K562 (cell line): ENCODE data around the gene KCTD16. TPM values are rescaled to one million over a fixed set of nuclear protein-coding genes. Genes with fewer than 3 reads are reported as not detected.
A peak's percentile ranks its signal among the peaks of the same experiment; 100 is the strongest.

Source experiments
- ATAC-seq: fragments of 200-7000 bp; cut with Tn5 transposase; 3 replicates; pipeline ENCODE4 v1.9.1; 2020; ENCODE audit warnings: moderate library complexity
- BruUV-seq: library from RNA; stranded (reverse); fragments of 400-500 nt; replicated peaks from 2 replicates; lab custom pipeline; 2021; lab: Mats Ljungman, UMichigan
- CTCF ChIA-PET: fragments of 300-600 bp; formaldehyde crosslinking; extraction: SDS; loops from one replicate; lab custom pipeline; 2021; ENCODE audit warnings: low intra/inter-chr PET ratio; lab: Yijun Ruan, JAX
- POLR2A ChIA-PET: fragments of 300-600, 350-650 bp; sonication (Branson Sonifier 250); formaldehyde crosslinking; extraction: SDS; loops from one replicate; lab custom pipeline; 2021; ENCODE audit warnings: antibody characterized with exemption, inconsistent platforms; lab: Yijun Ruan, JAX
- DNase-seq, 4 experiments: peaks; one replicate each; pipeline versions ENCODE4 v3.0.0 to v3.0.0-alpha.2; 2011 to 2018; ENCODE audit warnings: low spot score in 3 of 4, mixed read lengths in 3 of 4; ENCODE audit errors: extremely low read depth in 1 of 4
- FAIRE-seq: peaks from 2 replicates; lab custom pipeline; 2011; peaks lifted over from hg19 to GRCh38; lab: Jason Lieb, UNC
- H2AFZ ChIP-seq: 2 replicates; pipeline ENCODE4 v1.6.0; 2011; ENCODE audit warnings: low read depth, low read length, control low read depth, inconsistent platforms
- H3K27ac ChIP-seq: fragments of 200-600 bp; 3 replicates; pipeline ENCODE4 v1.8.0; 2011; ENCODE audit warnings: low read depth, mild to moderate bottlenecking, control low read depth, inconsistent platforms, low read length, moderate library complexity, mixed read lengths; ENCODE audit errors: extremely low read depth
- H3K27me3 ChIP-seq, 2 experiments: fragments of 300-600 bp in 1 of 2; 2 replicates in 1 of 2; 3 replicates in 1 of 2; pipeline versions ENCODE4 v1.6.0 to v1.8.0; 2011; ENCODE audit warnings: inconsistent platforms in 2 of 2, low read length in 2 of 2, mild to moderate bottlenecking in 1 of 2, mixed read lengths in 1 of 2, moderate library complexity in 1 of 2; ENCODE audit not compliant: control insufficient read depth in 2 of 2, insufficient read depth in 2 of 2
- H3K36me3 ChIP-seq: fragments of 300-600 bp; 3 replicates; pipeline ENCODE4 v1.8.0; 2011; ENCODE audit warnings: mild to moderate bottlenecking, low read length, inconsistent platforms; ENCODE audit not compliant: control insufficient read depth, insufficient read depth
- H3K4me1 ChIP-seq, 2 experiments: fragments of 200-600 bp in 1 of 2; replicated peaks in 1 of 2; 2 replicates in 1 of 2; 3 replicates in 1 of 2; pipeline versions ENCODE4 v1.5.1 to v1.8.0; 2011; ENCODE audit warnings: inconsistent platforms in 2 of 2, low read length in 2 of 2, mild to moderate bottlenecking in 1 of 2, mixed read lengths in 1 of 2, moderate library complexity in 1 of 2; ENCODE audit not compliant: control insufficient read depth in 2 of 2, insufficient read depth in 2 of 2
- H3K4me2 ChIP-seq: 2 replicates; pipeline ENCODE4 v1.6.1; 2011; ENCODE audit warnings: low read length, control low read depth, inconsistent platforms, mixed read lengths; ENCODE audit not compliant: insufficient read depth
- H3K4me3 ChIP-seq: fragments of 200-600 bp; sonication (generic), shearing (Covaris generic); 2 replicates; pipeline ENCODE4 v1.5.1; 2016; ENCODE audit warnings: control low read depth, inconsistent platforms
- H3K79me2 ChIP-seq: fragments of 200-600 bp; 3 replicates; pipeline ENCODE4 v1.8.0; 2011; ENCODE audit warnings: low read length, inconsistent platforms; ENCODE audit not compliant: control insufficient read depth, insufficient read depth
- H3K9ac ChIP-seq, 2 experiments: 2 replicates each; pipeline versions ENCODE4 v1.6.0 to v1.6.1; 2011; ENCODE audit warnings: low read depth in 2 of 2, low read length in 2 of 2, control low read depth in 1 of 2, inconsistent platforms in 1 of 2, mild to moderate bottlenecking in 1 of 2, mixed read lengths in 1 of 2; ENCODE audit not compliant: insufficient read depth in 1 of 2
- H3K9me1 ChIP-seq: one replicate; pipeline ENCODE4 v1.6.0; 2011; ENCODE audit warnings: inconsistent platforms, mild to moderate bottlenecking, low read length, moderate library complexity; ENCODE audit not compliant: control insufficient read depth, insufficient read depth
- H3K9me3 ChIP-seq: replicated peaks from 2 replicates; pipeline ENCODE4 v1.5.1; 2011; ENCODE audit warnings: low read depth, low read length, inconsistent platforms; ENCODE audit not compliant: control insufficient read depth, insufficient read depth
- H4K20me1 ChIP-seq: replicated peaks from 2 replicates; pipeline ENCODE4 v1.6.1; 2011; ENCODE audit warnings: low read length, inconsistent platforms, mixed read lengths; ENCODE audit not compliant: control insufficient read depth, insufficient read depth
- C11orf30 ChIP-seq: fragments of 450-650 bp; IDR thresholded peaks from 2 replicates; pipeline ENCODE4 v1.6.1; 2016; ENCODE audit warnings: low read depth, mild to moderate bottlenecking
- CBX2 ChIP-seq: fragments of 200-600 bp; sonication (generic); IDR thresholded peaks from one replicate; pipeline ENCODE4 v1.6.1; 2012; ENCODE audit warnings: mild to moderate bottlenecking, low read length, inconsistent platforms; ENCODE audit not compliant: insufficient read depth, poor library complexity, severe bottlenecking
- HDAC3 ChIP-seq: fragments of 450-650 bp; IDR thresholded peaks from 2 replicates; pipeline ENCODE4 v1.6.1; 2018; ENCODE audit warnings: borderline replicate concordance, mild to moderate bottlenecking, moderate library complexity; ENCODE audit not compliant: partially characterized antibody
- HDAC8 ChIP-seq: fragments of 450-650 bp; IDR thresholded peaks from 2 replicates; pipeline ENCODE4 v1.6.1; 2016; ENCODE audit warnings: mild to moderate bottlenecking, missing genetic modification characterization, moderate library complexity, missing compliant biosample characterization
- KDM5B ChIP-seq: fragments of 200-600 bp; sonication (generic); IDR thresholded peaks from 2 replicates; pipeline ENCODE4 v1.6.1; 2012; ENCODE audit warnings: low read depth, mild to moderate bottlenecking, moderate library complexity, low read length, control low read depth, inconsistent platforms; ENCODE audit not compliant: insufficient replicate concordance
- MAFF ChIP-seq: IDR thresholded peaks from 2 replicates; pipeline ENCODE4 v1.6.1; 2012; ENCODE audit warnings: low read length, improper control_type of control experiment
- NFRKB ChIP-seq: fragments of 450-650 bp; IDR thresholded peaks from 2 replicates; pipeline ENCODE4 v1.6.1; 2016; ENCODE audit warnings: low read depth
- TCFL5 ChIP-seq: fragments of 250-450 bp; sonication (Bioruptor Pico); conservative IDR thresholded peaks from 2 replicates; pipeline ENCODE4 v1.6.1; 2021; ENCODE audit warnings: mild to moderate bottlenecking, moderate library complexity, matching md5 sums
- ZBED1 ChIP-seq: IDR thresholded peaks from 2 replicates; pipeline ENCODE4 v1.6.1; 2014
- ZNF764 ChIP-seq: fragments of 250-450 bp; sonication (Bioruptor Pico); IDR thresholded peaks from 2 replicates; pipeline ENCODE4 v1.4.0; 2020; ENCODE audit warnings: low read depth, mild to moderate bottlenecking, moderate library complexity
- ZNF780A ChIP-seq: fragments of 250-450 bp; sonication (Bioruptor Pico); IDR thresholded peaks from 2 replicates; pipeline ENCODE4 v1.5.0; 2021; ENCODE audit warnings: mild to moderate bottlenecking
- WGBS: fragments of 100-300 bp; shearing (Covaris generic); methylation state at CpG from one replicate; pipeline ENCODE4 v1.1.6; 2016; ENCODE audit warnings: low coverage, mixed read lengths; ENCODE audit not compliant: insufficient coverage; ENCODE audit errors: missing lambda C conversion rate; 5-methylcytosine and 5-hydroxymethylcytosine counted together
- in situ Hi-C: fragments of 300-500 bp; cut with MboI; formaldehyde crosslinking; loops from 4 replicates; pipeline ENCODE4 v1.15.0; 2018; ENCODE audit warnings: inconsistent platforms, mixed read lengths
- intact Hi-C: fragments of 100-400 bp; cut with micrococcal nuclease; formaldehyde crosslinking; loops from 2 replicates; pipeline ENCODE4 v1.14.2; 2022
- polyA plus RNA-seq, 8 experiments: library from polyadenylated mRNA; depleted of rRNA in 4 of 8; stranded (reverse) in 5 of 8; unstranded in 3 of 8; fragments of >200 nt; fragmentation: Nextera tagmentation in 2 of 8; fragmentation: Illumina TruSeq in 1 of 8; extraction: Ambion mirVana in 2 of 8; extraction: Trizol in 1 of 8; gene quantifications; 2 replicates each; pipeline versions ENCODE4 v1.2.1 to v1.2.3, GENCODE V29; 2011 to 2014; ENCODE audit warnings: inconsistent platforms in 1 of 8, missing spikeins in 1 of 8
- total RNA-seq, 7 experiments: library from RNA; depleted of rRNA in 6 of 7; stranded (reverse); fragments of >200 nt in 6 of 7; fragmentation: Illumina TruSeq in 2 of 7; extraction: Trizol in 2 of 7; gene quantifications; 2 replicates each; pipeline versions ENCODE4 v1.2.1 to v1.2.3, GENCODE V29; 2011 to 2021; ENCODE audit warnings: low replicate concordance in 1 of 7
- TF ChIP-seq, protein P1 (sequence below): sonication (generic); formaldehyde crosslinking; IDR thresholded peaks from 2 replicates; pipeline ENCODE4 v1.8.1; 2023; ENCODE audit warnings: mild to moderate bottlenecking, missing genetic modification reagents, moderate library complexity
- TF ChIP-seq, protein P2 (sequence below): fragments of 250-450 bp; sonication (Bioruptor Pico); IDR thresholded peaks from 2 replicates; pipeline ENCODE4 v1.6.1; 2021; ENCODE audit warnings: mild to moderate bottlenecking

The KCTD16 gene
- total and polyA plus RNA-seq, 9 of the 15 experiments (the other 6 are each of a cell fraction or from before 2014, with no cell fraction given) = 0.04 TPM; not detected in 8

DNA sequence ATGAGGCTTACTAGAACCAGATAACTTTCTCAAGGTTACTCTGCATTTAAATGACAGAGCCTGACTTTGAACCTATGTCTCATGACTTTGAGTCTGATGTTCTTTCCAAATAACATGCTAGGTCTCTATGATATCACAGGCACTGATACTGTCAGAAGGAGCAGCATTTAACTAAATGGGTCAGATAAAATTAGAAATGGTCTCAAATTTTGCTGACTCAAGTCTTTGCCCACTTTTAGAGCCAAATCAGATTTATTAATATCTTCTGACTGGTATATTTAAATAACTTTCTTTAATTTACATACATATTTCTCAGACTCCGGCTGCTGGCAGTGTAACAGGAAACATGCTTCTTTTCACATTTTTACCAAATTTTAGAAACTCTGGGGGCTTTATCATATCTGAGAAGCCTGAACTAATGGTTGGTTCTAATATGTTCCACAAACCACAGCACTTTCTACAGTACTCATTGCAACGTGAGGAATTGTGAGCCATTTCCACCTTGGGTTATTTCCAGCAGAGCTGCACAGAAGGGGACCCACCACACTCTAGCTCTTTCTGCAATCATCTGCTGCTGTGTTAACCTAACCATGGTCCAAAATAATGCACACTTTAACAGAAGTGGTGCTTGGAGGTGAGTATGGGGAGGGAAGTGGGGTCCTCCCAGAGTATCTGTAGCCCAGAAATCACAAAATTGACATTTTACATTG is 79.2 kb downstream of the KCTD16 start:
- Histone ChIP-seq H3K27me3 (no peaks in the 10 kb centered on the region), H4K20me1 (no peaks in the 10 kb centered on the region), H3K9ac (no peak overlapping the region), H3K79me2 (no peaks in the 10 kb centered on the region), H2AFZ (no peak overlapping the region), H3K36me3 (no peaks in the 10 kb centered on the region), H3K4me3 (no peak overlapping the region), H3K9me1 (no peaks in the 10 kb centered on the region), H3K9me3 (no peaks in the 10 kb centered on the region)
- in situ Hi-C loops = no loop called here
- no peak for FAIRE-seq
- no TSS peak for BruUV-seq
- ChIA-PET CTCF (no interaction called here), POLR2A (no interaction called here)
- ATAC-seq = no peak
- intact Hi-C loops = no loop called here
- TF ChIP-seq HDAC3 = no peak
- TF ChIP-seq, protein P1, sequence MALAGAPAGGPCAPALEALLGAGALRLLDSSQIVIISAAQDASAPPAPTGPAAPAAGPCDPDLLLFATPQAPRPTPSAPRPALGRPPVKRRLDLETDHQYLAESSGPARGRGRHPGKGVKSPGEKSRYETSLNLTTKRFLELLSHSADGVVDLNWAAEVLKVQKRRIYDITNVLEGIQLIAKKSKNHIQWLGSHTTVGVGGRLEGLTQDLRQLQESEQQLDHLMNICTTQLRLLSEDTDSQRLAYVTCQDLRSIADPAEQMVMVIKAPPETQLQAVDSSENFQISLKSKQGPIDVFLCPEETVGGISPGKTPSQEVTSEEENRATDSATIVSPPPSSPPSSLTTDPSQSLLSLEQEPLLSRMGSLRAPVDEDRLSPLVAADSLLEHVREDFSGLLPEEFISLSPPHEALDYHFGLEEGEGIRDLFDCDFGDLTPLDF (CRISPR knock-in tag) = no peak
- 0 out of 2 replicates have a peak, but pooled peaks have one; percentile 13 for TF ChIP-seq MAFF
- no peak for TF ChIP-seq NFRKB
- no peak for TF ChIP-seq ZBED1
- no peak for TF ChIP-seq TCFL5 (CRISPR knock-in tag)
- TF ChIP-seq CBX2 = no peak
- TF ChIP-seq KDM5B = no peak
- peak; percentile 23; the same call in 1 of the 2 replicates for TF ChIP-seq C11orf30
- TF ChIP-seq, protein P2, sequence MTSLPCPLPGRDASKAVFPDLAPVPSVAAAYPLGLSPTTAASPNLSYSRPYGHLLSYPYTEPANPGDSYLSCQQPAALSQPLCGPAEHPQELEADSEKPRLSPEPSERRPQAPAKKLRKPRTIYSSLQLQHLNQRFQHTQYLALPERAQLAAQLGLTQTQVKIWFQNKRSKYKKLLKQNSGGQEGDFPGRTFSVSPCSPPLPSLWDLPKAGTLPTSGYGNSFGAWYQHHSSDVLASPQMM (CRISPR knock-in tag) = no peak
- no peak for TF ChIP-seq HDAC8 (tag)
- no peak for TF ChIP-seq ZNF764 (CRISPR knock-in tag)
- TF ChIP-seq ZNF780A (CRISPR knock-in tag) = no peak
- TF ChIP-seq, all 486 proteins: peak for 2
- Histone ChIP-seq H3K4me2 (no peak overlapping the region), H3K27ac (no peak overlapping the region), H3K4me1 (no peaks in the 10 kb centered on the region)
- DNase-seq = no peak
- WGBS = 0% methylated on average over 2 of the region's 2 CpGs
